Left forelimb (tissue), 1 donor: ENCODE measurements around the gene OSBPL6.

Experiments used
- DNase-seq: peaks from one replicate; pipeline ENCODE4 v3.0.0-alpha.2; 2018; ENCODE audit warnings: low spot score

Gene OSBPL6

DNA sequence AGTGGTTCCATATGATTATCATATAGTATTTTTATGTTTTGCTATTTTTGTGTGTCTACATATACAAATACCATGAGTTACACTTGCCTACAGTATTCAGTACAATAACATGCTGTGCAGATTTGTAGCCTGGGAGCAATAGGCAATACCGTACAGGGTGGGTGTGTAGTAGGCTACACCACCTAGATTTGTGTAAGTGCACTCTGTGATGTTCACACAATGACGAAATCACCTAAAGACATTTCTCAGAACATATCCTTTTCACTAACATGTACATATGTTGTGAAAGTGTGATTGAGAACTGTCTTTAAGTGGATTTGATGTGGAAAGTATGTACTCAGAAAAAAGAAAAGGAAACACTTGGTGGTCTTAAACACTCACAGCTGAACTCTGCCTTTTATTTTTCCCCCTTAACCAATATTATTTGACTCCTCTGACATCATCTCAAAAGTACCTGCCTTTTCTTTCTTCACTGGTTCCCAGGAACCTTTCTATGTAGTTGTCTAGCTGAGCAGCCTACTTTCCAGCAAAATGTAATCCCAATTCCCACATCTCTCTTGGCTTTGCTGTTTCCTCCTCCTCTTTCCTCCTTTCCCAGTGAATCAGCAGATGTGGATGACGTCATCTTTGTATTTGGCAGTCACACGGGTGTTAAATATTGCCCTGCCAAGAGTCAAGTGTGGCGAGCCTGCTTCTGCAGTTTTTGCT, 47.7 kb downstream of the OSBPL6 start:
- peak; percentile 84 for DNase-seq

DNA sequence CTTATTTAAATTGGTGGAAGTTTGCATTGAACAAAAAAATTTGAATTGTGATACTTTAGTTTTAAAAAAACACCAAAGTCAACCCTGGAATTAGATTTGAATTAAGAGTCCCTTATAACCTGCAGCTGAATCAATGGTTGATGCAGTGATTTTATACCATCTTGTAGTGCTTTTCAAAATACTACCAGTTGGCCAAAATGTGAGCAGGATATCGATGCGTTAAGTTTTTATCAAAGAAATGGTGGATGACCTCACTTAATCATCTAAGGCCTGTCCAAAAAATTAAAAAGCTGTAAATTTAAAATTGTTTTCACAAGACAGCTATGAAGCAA, 48.2 kb downstream of the OSBPL6 start:
- no peak for DNase-seq

DNA sequence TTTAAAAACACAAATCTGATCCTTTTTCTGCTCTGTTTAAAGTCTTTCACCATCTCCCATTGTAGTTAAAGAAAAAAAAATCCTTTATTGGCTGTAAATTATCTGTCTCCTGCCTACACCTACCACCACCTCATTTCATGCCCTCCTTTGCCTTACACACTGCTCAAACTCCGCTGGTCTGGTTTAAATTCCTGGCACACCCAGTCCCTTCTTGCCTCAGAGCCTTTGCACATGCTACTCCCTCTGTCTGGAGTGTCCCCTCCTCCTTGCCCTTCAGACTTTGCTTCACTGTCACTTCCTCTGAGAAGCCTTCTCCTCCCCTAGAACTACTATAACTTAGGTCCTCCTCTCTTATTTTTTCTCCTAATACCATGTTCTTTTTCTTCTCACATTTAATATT, 49.6 kb downstream of the OSBPL6 start:
- DNase-seq: no peak

DNA sequence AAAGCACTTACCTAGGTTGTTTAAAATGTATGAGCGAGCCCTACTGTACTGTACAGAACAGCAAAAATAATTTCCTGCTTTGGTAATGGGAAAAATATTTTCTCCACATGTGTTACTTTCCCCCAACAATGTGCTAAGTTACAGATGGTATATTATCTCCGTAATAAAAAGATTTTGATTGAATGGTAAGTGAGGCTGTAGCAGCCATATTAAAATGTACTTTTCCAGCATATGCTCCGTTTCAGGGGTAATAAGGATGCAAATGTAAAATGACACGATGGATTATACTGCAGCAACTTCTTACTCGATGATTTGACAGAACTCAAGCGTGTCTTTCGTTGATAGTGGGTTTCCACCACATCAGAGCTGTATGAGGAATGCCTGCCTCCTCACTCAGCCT, 50.5 kb downstream of the OSBPL6 start:
- no peak for DNase-seq

DNA sequence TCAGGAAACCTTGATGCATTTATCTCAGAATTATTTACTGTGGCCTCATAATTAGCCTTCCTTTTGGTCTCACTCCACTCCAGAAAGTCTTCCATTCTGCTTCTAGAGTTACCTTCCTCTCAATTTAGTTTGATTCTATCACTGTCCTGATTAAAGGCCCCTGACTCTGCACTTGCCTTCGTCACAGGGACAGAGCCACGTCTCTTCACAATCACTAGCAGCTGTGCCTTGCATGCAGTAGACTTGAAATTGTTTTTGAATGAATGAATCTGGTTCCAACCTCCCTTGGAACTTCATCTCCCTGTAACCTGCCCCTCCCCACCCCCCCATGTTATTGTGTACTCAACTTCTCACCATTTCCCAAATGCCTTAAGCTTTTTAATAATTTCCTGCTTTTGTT, 52.4 kb downstream of the OSBPL6 start:
- DNase-seq: no peak

DNA sequence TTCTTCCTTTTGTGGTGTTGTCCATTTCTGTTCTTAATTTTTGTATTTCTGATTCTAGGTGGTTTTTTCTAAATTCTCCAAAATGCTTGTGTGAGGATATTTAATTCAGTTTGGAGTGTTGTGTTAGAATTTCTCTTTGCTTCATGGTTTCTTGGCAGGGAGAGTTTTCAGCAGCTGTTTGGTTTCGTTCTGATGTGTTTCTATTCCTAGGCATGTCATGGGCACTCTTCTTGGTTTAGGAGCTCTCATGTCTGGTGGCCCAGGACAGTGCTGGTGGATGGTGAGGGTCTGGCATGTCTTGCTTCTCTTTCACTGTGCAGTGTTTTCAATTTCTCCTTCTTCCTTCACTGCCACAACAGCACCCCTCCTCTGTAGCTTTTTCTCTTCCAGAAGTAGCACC, 52.9 kb downstream of the OSBPL6 start:
- DNase-seq: no peak

DNA sequence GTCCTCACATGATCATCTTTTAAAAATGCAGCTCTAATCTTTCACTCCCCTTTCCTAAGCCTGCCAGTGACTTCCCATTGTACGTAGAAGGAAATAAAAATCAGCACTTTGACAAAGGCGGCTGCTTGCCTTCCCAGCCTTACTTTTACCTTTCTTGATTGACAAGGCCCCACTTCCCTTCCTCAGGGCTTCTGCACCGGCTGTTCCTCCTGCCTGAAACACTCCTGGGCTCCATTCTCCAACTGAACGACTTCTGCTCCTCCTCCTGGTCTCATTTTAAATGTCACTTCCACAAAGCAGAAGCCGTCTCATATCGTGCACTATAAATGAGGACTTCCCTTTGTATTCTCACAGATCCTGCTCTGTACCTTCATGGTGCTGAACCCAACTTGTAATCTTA, 56.1 kb downstream of the OSBPL6 start:
- no peak for DNase-seq

DNA sequence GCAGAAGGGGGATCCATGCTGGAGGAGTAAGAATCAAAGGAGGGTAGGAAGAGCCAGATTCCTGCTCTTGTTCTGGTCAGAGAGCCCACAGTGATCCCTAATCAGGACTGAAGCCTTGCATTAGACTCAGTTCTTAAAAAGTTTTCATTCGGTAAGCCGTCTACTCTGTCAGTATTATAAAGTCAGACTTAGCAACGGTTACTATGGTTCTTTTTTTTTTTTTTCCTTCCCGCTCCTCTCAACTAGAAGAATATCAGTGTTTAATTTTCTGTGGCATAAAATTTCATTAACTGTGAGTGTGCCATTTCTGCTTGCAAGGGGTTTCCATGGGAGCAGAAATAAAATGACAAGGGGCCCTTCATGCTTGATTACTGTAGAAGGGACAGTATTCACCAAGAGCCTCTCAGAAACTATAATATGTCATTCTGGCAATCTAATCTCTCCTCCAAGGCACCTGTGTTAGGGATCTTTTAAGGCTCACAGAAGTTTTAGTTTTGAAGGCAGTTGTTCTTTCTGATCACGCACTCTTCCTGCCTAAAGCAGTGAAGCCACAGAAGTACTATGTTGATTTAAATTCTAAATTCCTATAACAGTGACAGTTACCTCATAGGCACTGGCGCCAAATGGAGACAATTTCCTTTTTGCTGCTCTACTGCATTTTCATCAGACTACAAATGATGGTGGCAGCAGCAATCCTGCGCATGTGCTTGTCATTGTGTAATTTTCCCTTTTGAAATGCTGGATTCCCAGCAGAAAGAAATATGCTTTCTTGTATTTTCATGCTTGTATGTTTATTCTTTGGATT, 57.0 kb downstream of the OSBPL6 start:
- no peak for DNase-seq

DNA sequence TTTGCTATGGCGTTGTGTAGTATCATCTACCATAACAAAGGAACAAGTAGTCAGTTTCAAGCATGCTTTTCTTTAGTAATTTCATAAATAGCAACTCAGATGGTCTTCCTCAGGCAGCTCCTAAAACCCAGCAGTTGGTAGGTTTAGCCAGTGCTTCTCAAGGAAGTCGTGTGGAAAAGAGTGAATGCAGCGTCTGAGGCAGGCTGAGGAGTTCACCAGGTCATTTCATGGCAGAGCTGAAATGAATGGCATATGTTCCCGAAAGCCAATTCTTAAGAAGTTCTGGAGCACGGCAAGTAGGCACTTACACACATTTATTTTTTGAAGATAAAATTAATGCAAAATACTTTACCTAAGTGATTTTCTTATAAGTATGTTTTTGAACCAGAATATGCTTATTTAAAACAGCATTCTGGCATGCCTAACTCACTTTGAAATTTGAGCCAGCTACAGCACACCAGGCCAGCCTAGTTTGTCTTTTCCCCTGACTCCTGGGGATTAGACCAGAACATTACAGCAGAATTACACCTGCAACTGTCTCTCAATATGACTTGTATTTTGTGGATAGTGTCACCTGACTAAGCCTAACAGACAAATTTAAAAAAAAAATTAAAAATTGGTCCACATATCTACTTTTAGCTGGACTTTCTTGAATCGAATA, 62.2 kb downstream of the OSBPL6 start:
- DNase-seq: no peak

DNA sequence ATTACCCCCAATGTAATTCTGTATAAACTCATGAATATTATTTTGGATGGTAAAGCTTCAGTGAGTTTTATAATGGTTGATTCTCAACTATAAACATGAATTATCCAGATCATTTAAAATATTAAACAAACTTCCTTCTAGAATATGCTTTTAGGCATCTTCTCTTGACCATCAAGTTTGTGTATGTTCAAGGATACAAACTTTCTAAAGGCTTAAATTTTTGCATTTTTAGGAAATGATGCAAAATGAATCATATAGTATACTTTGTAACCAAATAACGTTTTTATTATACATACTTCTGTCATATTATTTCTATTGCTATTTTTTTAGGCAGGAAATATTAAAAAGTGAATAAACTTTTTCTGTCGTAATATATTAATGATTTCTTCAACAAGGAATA, 62.8 kb downstream of the OSBPL6 start:
- no peak for DNase-seq

DNA sequence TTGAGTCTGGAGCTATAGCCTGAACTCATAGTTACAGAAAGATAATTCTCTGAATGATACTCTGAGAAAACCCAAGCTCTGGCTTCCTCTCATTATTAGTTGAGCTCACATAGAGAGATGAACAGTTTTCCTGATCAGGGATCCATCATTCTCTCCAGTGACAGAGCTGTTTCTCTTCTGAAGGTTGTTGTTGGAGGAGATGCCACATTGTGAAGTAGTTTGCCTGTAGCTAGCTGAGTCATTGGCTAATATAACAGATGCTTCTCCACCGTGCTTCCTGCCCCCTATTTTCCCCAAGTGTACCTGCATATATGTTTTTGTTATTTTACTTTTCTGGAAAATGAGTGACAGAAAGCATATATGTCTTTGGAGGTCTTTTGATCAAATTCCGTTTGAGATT, 64.6 kb downstream of the OSBPL6 start:
- DNase-seq: no peak

DNA sequence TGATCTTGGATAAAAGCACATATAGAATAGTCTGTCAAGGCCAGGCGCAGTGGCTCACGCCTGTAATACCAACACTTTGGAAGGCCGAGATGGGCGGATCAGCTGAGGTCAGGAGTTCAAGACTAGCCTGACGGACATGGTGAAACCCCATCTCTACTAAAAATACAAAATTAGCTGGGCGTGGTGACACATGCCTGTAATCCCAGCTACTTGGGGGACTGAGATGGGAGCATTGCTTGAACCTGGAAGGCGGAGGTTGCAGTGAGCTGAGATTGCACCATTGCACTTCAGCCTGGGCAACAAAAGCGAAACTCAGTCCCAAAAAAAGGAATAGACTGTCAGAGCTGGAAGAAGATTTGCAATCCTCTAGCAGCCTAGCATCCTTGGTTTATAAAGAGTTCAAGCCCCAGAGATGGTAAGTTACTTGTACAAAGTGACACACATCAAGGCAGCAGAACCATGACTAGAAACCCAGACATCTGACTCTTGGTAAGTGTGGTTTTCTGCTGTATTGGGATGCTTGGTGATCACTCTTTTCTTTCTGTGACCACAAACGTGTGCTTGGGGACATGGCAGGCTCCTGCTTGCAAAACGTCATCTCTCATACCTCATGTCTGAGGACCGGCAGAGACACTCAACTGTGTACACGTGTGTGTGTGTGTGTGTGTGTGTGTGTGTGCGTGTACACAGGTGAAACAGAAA, 69.0 kb downstream of the OSBPL6 start:
- no peak for DNase-seq

DNA sequence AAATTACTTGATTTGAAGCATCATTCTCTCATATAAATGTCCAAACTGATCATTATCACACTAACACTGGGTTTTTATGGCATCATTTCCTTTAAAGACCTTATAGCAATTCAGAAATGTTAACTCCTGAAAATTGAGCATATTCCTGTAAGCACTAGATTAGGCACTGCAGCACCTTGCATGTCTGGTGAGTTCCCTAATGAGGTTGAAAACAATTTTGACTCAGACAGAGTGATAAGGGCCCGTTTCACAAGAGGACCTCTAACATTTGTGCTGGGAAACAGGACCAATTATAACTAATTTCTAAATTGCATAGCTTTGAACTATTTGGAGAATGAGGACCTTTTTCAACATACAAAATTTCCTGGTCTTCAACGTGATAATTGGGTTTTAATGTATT, 69.9 kb downstream of the OSBPL6 start:
- no peak for DNase-seq

DNA sequence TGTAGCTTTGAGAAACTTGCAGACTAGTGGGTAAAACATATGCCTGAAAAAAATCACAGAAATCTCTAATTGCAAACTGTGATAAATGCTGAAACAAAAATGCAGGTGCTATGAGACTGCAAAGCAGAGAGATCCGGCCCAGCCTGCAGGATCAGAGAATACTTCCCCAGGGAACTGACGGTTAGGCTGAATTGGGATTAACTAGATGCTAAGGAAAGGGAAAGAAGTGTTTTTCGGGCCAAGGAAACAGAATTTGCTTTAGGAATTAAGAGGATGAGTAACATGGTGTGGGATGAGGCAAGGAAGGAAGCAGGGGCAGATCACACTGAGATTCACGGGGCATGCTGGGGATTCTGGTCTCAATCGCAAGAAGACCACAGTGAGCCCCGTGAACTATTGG, 71.5 kb downstream of the OSBPL6 start:
- no peak for DNase-seq

DNA sequence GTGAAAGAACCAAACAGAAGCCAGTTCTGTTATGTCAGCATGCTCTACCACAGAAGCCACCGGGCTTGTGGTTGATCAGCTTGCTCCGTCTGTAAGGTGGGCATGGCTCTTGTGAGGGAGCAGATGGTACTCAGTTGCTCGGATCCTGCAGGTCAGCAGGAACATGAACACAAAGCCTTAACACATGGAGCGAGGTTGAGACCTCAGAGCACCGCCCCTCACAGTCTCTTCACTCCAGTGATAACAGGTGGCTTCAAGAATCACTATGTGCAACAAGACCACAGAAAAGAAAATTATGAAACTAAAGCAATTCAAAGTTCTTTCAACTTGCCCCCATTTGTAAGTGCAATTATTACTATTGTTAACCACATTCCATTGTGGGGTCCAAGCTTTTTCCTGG, 72.1 kb downstream of the OSBPL6 start:
- no peak for DNase-seq

DNA sequence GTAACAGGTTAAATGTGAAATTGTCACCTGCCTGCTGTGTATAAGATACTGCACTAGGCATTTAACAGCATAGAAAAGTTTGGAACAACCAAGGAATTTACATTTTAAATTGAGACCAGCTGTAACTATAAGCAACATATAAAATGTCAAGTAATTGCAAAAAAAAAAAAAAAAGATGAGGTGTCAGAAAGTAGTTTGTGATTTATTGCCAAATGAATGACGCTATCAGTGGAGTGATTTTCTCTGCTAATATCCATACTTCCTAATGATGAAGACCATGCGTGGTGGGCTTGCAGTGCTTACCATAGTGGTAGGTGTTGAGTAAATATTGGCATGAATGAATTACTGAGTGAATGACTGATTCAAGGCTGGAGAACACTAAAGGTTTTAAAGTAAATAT, 73.3 kb downstream of the OSBPL6 start:
- DNase-seq: no peak

DNA sequence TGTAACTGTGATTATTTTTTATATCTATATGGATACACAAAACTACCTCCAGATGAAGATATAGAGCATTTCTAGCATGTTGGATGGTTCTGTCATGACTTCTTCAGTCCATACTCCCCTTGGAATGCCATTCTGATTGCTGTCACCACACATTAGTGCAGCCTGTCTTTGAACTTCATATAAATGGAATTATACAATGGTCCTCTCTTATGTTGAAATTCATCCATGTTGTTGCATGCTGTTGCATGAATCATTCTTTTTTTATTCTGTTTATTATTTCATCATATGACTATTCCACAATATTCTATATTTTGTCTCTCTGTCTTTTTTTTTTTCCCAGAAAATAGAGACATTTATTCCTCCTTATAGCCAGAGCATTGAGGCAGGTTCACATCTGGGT, 74.1 kb downstream of the OSBPL6 start:
- no peak for DNase-seq

DNA sequence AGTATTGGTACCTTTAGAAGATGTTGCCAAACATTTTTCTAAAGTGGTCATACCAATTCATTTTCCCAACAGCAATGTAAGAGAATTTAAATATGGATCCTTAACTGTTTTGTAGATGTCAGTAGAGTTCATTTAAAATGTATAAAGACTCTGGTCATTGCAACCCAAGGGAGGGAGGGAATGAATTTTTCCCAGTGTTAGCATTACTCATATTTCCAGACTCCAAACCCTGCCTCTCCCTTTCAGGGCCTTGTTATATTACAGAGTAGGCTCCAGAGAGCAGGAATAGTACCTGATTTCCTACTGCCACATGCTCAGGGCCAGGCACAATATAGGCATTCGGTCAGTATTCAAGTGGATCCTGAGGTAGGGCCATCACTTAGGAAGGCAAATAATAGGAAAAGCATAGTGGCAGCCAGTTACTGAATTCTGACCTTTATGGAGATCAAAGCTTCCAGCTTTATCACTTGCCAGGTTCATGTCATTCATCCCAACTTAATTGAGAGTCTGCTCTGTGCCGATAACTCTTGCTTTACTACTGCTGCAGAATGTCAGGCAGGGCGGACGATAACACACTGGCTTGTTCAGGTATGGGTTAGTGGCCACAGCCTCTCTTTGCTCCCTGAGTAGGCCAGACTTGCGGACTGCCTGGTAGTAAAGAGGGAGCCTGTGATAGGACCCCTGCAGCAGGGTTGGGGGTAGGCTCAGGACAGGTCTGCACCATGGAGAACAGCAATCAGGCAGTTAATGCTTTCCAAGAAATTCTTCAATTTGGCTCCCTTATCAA, 75.3 kb downstream of the OSBPL6 start:
- no peak for DNase-seq

DNA sequence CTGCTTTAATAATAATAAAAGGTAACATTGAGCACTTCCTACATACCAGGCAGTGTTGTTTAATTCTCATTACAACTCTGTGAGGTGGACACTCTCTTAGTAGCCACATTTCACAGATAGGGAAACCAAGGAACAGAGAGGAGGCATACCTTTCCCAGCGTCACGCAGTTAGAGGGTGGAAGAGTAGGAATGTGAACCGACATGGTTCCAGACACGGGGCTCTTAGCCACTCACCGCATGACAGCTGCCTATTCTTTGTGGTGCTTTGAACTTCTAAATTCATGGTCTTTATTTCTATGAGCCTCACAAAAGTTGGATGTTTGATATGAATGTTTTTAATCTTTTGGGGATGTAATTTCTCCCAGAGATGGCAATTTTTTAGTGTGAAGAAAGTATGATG, 76.0 kb downstream of the OSBPL6 start:
- DNase-seq: no peak

DNA sequence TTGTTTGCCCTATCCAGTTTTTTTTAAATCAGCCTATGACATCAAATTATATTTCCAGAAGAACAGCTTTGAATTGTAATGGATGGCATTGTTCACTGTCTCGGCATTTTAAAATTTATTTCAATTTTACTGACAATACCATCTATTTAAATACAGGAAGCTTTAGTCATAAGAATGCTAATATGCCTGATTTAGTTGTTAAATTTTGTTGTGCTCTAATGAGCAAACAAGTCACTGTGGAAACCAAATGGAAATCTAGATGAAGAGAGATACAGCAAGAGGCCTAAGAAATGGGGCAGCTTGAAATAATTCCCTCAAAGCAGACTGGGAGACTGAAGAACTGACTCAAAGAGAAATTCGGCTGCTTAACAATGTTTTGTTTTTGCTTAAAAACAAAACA, 76.8 kb downstream of the OSBPL6 start:
- no peak for DNase-seq

DNA sequence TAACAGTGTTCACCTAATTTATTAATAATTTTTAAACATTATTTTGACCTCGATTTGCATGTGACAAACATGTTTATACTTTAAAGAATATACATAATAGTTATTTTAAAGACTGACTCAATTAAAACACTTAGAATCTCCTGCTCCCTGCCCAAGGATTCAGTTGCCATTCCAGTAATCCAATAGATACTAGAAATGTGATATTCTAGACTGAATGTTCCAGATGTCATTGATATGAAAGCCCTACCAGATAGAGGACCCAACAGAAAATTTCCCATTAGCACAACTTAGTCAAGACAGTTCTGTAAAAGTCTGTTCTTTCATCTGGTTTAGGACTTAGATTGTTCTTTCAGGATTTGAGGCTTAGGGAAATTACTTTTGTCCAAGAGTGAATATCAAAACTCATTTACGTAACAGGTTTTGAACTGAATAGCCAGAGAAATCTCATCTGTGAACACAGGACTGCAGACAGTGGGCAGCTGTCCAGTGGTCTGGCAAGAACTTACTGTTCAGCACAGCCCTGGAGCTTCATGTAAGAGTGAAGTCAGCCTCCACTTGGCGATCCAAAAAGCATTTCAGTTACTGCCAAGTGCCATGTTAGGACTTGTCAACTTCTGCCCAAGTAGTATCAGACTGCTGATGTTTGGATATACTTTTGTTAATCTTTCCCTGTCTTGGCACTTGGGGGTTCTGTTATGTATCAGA, 77.5 kb downstream of the OSBPL6 start:
- no peak for DNase-seq
